HepG2 (cell line): ENCODE results near the gene CEP131. TPM values are rescaled to one million over a fixed set of nuclear protein-coding genes. Genes with fewer than 3 reads are reported as not detected.

Source experiments
- ARHGAP35 ChIP-seq: sonication (generic); formaldehyde crosslinking; IDR thresholded peaks from 2 replicates; pipeline ENCODE4 v1.9.0; 2022; ENCODE audit warnings: mild to moderate bottlenecking, inconsistent platforms, moderate library complexity, missing genetic modification reagents, borderline replicate concordance
- ATF7-NPFF ChIP-seq: sonication (generic); formaldehyde crosslinking; IDR thresholded peaks from 2 replicates; pipeline ENCODE4 v1.8.1; 2023; ENCODE audit warnings: mild to moderate bottlenecking, low read depth, missing genetic modification reagents, moderate library complexity
- KDM5A ChIP-seq: fragments of 200-600 bp; sonication (generic); IDR thresholded peaks from 2 replicates; pipeline ENCODE4 v1.7.0; 2018; ENCODE audit warnings: antibody characterized with exemption, mild to moderate bottlenecking, low read length, borderline replicate concordance
- NR2F2 ChIP-seq: IDR thresholded peaks from 2 replicates; pipeline ENCODE4 v1.6.1; 2012; ENCODE audit warnings: low read depth, inconsistent platforms, borderline replicate concordance
- SRY ChIP-seq: sonication (generic); formaldehyde crosslinking; IDR thresholded peaks from 2 replicates; pipeline ENCODE4 v1.8.0; 2022; ENCODE audit warnings: mild to moderate bottlenecking, missing genetic modification reagents
- ZNF33A ChIP-seq: sonication (generic); formaldehyde crosslinking; IDR thresholded peaks from 2 replicates; pipeline ENCODE4 v1.5.1; 2020; ENCODE audit warnings: missing genetic modification reagents, mild to moderate bottlenecking, moderate library complexity, borderline replicate concordance
- ZNF362 ChIP-seq: sonication (generic); formaldehyde crosslinking; IDR thresholded peaks from 2 replicates; pipeline ENCODE4 v1.4.0; 2020; ENCODE audit warnings: missing genetic modification reagents, mild to moderate bottlenecking, borderline replicate concordance
- ZNF552 ChIP-seq: sonication (generic); formaldehyde crosslinking; IDR thresholded peaks from 2 replicates; pipeline ENCODE4 v1.9.0; 2022; ENCODE audit warnings: missing genetic modification reagents, mild to moderate bottlenecking, borderline replicate concordance
- polyA plus RNA-seq, 8 experiments: library from polyadenylated mRNA; depleted of rRNA in 3 of 8; stranded (reverse) in 7 of 8; unstranded in 1 of 8; fragments of >200 nt; fragmentation: Illumina TruSeq in 4 of 8; extraction: Trizol in 4 of 8; gene quantifications; 2 replicates each; pipeline versions ENCODE4 v1.2.1 to v1.2.3, GENCODE V29; 2011 to 2016; ENCODE audit warnings: low read depth in 4 of 8, missing spikeins in 1 of 8, mixed read lengths in 1 of 8; ENCODE audit not compliant: insufficient read depth in 1 of 8
- total RNA-seq, 5 experiments: library from RNA; depleted of rRNA; stranded (reverse); fragments of >200 nt; fragmentation: Illumina TruSeq; extraction: Trizol; gene quantifications; 2 replicates each; pipeline ENCODE4 v1.2.3, GENCODE V29; 2016; ENCODE audit warnings: low read depth in 1 of 5
- TF ChIP-seq, protein P1 (sequence below), 2 experiments: fragments of 450-650 bp in 1 of 2; sonication (generic) in 1 of 2; formaldehyde crosslinking in 1 of 2; IDR thresholded peaks; 2 replicates each; pipeline versions ENCODE4 v1.6.1 to v1.8.0; 2016 to 2022; ENCODE audit warnings: antibody characterized with exemption in 1 of 2, mild to moderate bottlenecking in 1 of 2, missing genetic modification reagents in 1 of 2
- TF ChIP-seq, protein P2 (sequence below): sonication (generic); formaldehyde crosslinking; IDR thresholded peaks from 2 replicates; pipeline ENCODE4 v1.4.0; 2020; ENCODE audit warnings: missing genetic modification reagents
- TF ChIP-seq, protein P3 (sequence below): sonication (generic); formaldehyde crosslinking; IDR thresholded peaks from 2 replicates; pipeline ENCODE4 v1.8.0; 2022; ENCODE audit warnings: mild to moderate bottlenecking, missing genetic modification reagents, moderate library complexity

CEP131 gene
- total and polyA plus RNA-seq, 2 of the 13 experiments (the other 11 are each of a cell fraction or from before 2014, with no cell fraction given): 5.0 to 16.8 TPM

DNA sequence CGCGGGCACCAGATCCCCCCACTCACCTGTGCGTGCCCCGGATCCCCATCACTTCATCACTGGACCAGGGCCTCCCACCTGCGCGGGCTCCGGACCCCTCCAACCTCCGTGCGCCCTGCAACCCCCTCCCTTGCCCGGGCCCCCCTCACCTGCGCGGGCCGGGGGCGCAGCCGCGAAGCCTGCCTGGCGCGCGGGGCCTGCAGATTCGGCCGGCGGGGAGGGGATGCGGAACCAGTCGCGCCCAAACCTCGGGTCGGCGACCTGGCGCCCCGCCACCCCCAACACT, 202 bp downstream of the CEP131 start (continued):
- TF ChIP-seq ATF7-NPFF (0 out of 2 replicates have a peak, but pooled peaks have one; percentile 17), ZNF362 (CRISPR knock-in tag) (no peak), NR2F2 (0 out of 2 replicates have a peak, but pooled peaks have one; percentile 10), ZNF552 (CRISPR knock-in tag) (no peak), KDM5A (0 out of 2 replicates have a peak, but pooled peaks have one; percentile 47), SRY (CRISPR knock-in tag) (peak; percentile 51; the same call in 1 of the 2 replicates), ARHGAP35 (0 out of 2 replicates have a peak, but pooled peaks have one; percentile 36), ZNF33A (CRISPR knock-in tag) (no peak)
- TF ChIP-seq, protein P1, sequence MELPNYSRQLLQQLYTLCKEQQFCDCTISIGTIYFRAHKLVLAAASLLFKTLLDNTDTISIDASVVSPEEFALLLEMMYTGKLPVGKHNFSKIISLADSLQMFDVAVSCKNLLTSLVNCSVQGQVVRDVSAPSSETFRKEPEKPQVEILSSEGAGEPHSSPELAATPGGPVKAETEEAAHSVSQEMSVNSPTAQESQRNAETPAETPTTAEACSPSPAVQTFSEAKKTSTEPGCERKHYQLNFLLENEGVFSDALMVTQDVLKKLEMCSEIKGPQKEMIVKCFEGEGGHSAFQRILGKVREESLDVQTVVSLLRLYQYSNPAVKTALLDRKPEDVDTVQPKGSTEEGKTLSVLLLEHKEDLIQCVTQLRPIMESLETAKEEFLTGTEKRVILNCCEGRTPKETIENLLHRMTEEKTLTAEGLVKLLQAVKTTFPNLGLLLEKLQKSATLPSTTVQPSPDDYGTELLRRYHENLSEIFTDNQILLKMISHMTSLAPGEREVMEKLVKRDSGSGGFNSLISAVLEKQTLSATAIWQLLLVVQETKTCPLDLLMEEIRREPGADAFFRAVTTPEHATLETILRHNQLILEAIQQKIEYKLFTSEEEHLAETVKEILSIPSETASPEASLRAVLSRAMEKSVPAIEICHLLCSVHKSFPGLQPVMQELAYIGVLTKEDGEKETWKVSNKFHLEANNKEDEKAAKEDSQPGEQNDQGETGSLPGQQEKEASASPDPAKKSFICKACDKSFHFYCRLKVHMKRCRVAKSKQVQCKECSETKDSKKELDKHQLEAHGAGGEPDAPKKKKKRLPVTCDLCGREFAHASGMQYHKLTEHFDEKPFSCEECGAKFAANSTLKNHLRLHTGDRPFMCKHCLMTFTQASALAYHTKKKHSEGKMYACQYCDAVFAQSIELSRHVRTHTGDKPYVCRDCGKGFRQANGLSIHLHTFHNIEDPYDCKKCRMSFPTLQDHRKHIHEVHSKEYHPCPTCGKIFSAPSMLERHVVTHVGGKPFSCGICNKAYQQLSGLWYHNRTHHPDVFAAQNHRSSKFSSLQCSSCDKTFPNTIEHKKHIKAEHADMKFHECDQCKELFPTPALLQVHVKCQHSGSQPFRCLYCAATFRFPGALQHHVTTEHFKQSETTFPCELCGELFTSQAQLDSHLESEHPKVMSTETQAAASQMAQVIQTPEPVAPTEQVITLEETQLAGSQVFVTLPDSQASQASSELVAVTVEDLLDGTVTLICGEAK (IDR thresholded peaks at IDR 0.05): no peak
- TF ChIP-seq, protein P1 (CRISPR knock-in tag; IDR thresholded peaks at IDR 0.05): peak; percentile 24; the same call in 1 of the 2 replicates
- TF ChIP-seq, protein P2, sequence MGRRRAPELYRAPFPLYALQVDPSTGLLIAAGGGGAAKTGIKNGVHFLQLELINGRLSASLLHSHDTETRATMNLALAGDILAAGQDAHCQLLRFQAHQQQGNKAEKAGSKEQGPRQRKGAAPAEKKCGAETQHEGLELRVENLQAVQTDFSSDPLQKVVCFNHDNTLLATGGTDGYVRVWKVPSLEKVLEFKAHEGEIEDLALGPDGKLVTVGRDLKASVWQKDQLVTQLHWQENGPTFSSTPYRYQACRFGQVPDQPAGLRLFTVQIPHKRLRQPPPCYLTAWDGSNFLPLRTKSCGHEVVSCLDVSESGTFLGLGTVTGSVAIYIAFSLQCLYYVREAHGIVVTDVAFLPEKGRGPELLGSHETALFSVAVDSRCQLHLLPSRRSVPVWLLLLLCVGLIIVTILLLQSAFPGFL (CRISPR knock-in tag): no peak
- TF ChIP-seq, protein P3, sequence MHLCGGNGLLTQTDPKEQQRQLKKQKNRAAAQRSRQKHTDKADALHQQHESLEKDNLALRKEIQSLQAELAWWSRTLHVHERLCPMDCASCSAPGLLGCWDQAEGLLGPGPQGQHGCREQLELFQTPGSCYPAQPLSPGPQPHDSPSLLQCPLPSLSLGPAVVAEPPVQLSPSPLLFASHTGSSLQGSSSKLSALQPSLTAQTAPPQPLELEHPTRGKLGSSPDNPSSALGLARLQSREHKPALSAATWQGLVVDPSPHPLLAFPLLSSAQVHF: peak; percentile 12; the same call in 1 of the 2 replicates
